H1 (cell line): ENCODE results near the gene CENATAC. TPM values are rescaled to one million over a fixed set of nuclear protein-coding genes. Genes with fewer than 3 reads are reported as not detected.
A peak's percentile ranks its signal among the peaks of the same experiment; 100 is the strongest.

ENCODE experiments used
- CTCF ChIA-PET: fragments of 300-600 bp; sonication (Branson Sonifier 250); formaldehyde crosslinking; loops from one replicate; lab custom pipeline; 2021; ENCODE audit not compliant: partially characterized antibody; lab: Charles Lee
- POLR2A ChIA-PET: fragments of 300-600 bp; sonication (Branson Sonifier 250); formaldehyde crosslinking; loops from one replicate; lab custom pipeline; 2021; ENCODE audit warnings: inconsistent platforms; ENCODE audit not compliant: partially characterized antibody; lab: Charles Lee
- DNase-seq, 2 experiments: peaks; one replicate each; pipeline versions ENCODE4 v3.0.0 to v3.0.0-alpha.2; 2010 to 2022; ENCODE audit warnings: low spot score in 2 of 2, low read depth in 1 of 2, mixed read lengths in 1 of 2
- FAIRE-seq: peaks from 2 replicates; lab custom pipeline; 2011; peaks lifted over from hg19 to GRCh38; lab: Jason Lieb, UNC
- H2AFZ ChIP-seq: 2 replicates; pipeline ENCODE4 v1.8.1; 2012; ENCODE audit warnings: low read length, inconsistent platforms
- H2AK5ac ChIP-seq: 2 replicates; pipeline ENCODE4 v1.6.1; 2013; ENCODE audit warnings: low read depth, low read length
- H2BK120ac ChIP-seq: replicated peaks from 2 replicates; pipeline ENCODE3; 2013; ENCODE audit warnings: low read depth, low read length, inconsistent platforms
- H2BK12ac ChIP-seq: 2 replicates; pipeline ENCODE4 v1.6.1; 2013; ENCODE audit warnings: low read depth, low read length
- H2BK15ac ChIP-seq: 2 replicates; pipeline ENCODE4 v1.6.1; 2013; ENCODE audit warnings: low read length
- H2BK20ac ChIP-seq: 2 replicates; pipeline ENCODE4 v1.6.1; 2013; ENCODE audit warnings: low read length
- H2BK5ac ChIP-seq: 2 replicates; pipeline ENCODE4 v1.6.1; 2013; ENCODE audit warnings: low read depth, low read length
- H3K14ac ChIP-seq: 2 replicates; pipeline ENCODE4 v1.6.1; 2013; ENCODE audit warnings: inconsistent platforms; ENCODE audit not compliant: insufficient read length
- H3K18ac ChIP-seq: 2 replicates; pipeline ENCODE4 v1.6.1; 2013; ENCODE audit warnings: low read length; ENCODE audit errors: extremely low read depth
- H3K23ac ChIP-seq: 2 replicates; pipeline ENCODE4 v1.6.1; 2013; ENCODE audit warnings: inconsistent platforms; ENCODE audit not compliant: insufficient read length
- H3K23me2 ChIP-seq: 2 replicates; pipeline ENCODE4 v1.6.1; 2013; ENCODE audit warnings: low read depth, low read length
- H3K27ac ChIP-seq: 2 replicates; pipeline ENCODE4 v1.6.1; 2011; ENCODE audit warnings: low read depth, low read length, inconsistent platforms
- H3K27me3 ChIP-seq, 4 experiments: replicated peaks in 1 of 4; 1 replicate in 1 of 4; 2 replicates in 3 of 4; pipeline versions ENCODE4 v1.6.1 to v1.8.1; 2011 to 2013; ENCODE audit warnings: low read length in 3 of 4, mild to moderate bottlenecking in 3 of 4, inconsistent platforms in 2 of 4, mixed read lengths in 2 of 4, moderate library complexity in 1 of 4; ENCODE audit not compliant: control insufficient read depth in 3 of 4, insufficient read depth in 3 of 4; ENCODE audit errors: extremely low read depth in 1 of 4
- H3K36me3 ChIP-seq, 4 experiments: 2 replicates each; pipeline versions ENCODE4 v1.6.1 to v1.8.1; 2011 to 2013; ENCODE audit warnings: mild to moderate bottlenecking in 4 of 4, low read length in 3 of 4, moderate library complexity in 2 of 4, control low read depth in 1 of 4, inconsistent platforms in 1 of 4; ENCODE audit not compliant: insufficient read depth in 4 of 4, control insufficient read depth in 2 of 4
- H3K4ac ChIP-seq: replicated peaks from 2 replicates; pipeline ENCODE3; 2013; ENCODE audit warnings: low read length, low read depth, mixed read lengths, inconsistent platforms; ENCODE audit not compliant: insufficient read length
- H3K4me1 ChIP-seq, 4 experiments: replicated peaks in 1 of 4; 1 replicate in 1 of 4; 2 replicates in 3 of 4; pipeline versions ENCODE4 v1.6.1 to v1.8.1; 2011 to 2013; ENCODE audit warnings: low read length in 3 of 4, inconsistent platforms in 2 of 4, mixed read lengths in 1 of 4; ENCODE audit not compliant: insufficient read depth in 4 of 4, control insufficient read depth in 3 of 4
- H3K4me2 ChIP-seq, 2 experiments: 2 replicates each; pipeline versions ENCODE4 v1.6.1 to v1.8.1; 2011 to 2013; ENCODE audit warnings: low read depth in 2 of 2, low read length in 2 of 2, control low read depth in 1 of 2, inconsistent platforms in 1 of 2, mild to moderate bottlenecking in 1 of 2; ENCODE audit not compliant: insufficient read depth in 1 of 2
- H3K4me3 ChIP-seq, 4 experiments: fragments of 200-600, 300-600 bp in 1 of 4; sonication (generic), shearing (Covaris generic), sonication (Bioruptor Twin) in 1 of 4; 2 replicates each; pipeline versions ENCODE4 v1.5.1 to v1.8.1; 2011 to 2016; ENCODE audit warnings: low read length in 4 of 4, low read depth in 3 of 4, control low read depth in 2 of 4, inconsistent platforms in 2 of 4, mild to moderate bottlenecking in 2 of 4, mixed read lengths in 1 of 4, moderate library complexity in 1 of 4; ENCODE audit not compliant: insufficient read depth in 2 of 4; ENCODE audit errors: extremely low read depth in 1 of 4
- H3K56ac ChIP-seq: replicated peaks from 2 replicates; pipeline ENCODE3; 2013; ENCODE audit warnings: low read depth, mild to moderate bottlenecking, mixed read lengths, low read length, inconsistent platforms; ENCODE audit not compliant: insufficient read length
- H3K79me1 ChIP-seq: 2 replicates; pipeline ENCODE4 v1.6.1; 2013; ENCODE audit warnings: low read depth, low read length, control low read depth
- H3K79me2 ChIP-seq, 2 experiments: 2 replicates each; pipeline versions ENCODE4 v1.6.1 to v1.8.1; 2012 to 2013; ENCODE audit warnings: low read length in 2 of 2, mild to moderate bottlenecking in 2 of 2, inconsistent platforms in 1 of 2; ENCODE audit not compliant: insufficient read depth in 2 of 2, control insufficient read depth in 1 of 2
- H3K9ac ChIP-seq, 4 experiments: replicated peaks in 1 of 4; 1 replicate in 1 of 4; 2 replicates in 3 of 4; pipeline versions ENCODE4 v1.6.1 to v1.8.1; 2011 to 2013; ENCODE audit warnings: low read depth in 3 of 4, low read length in 3 of 4, control low read depth in 2 of 4, mild to moderate bottlenecking in 2 of 4, moderate library complexity in 2 of 4, inconsistent platforms in 1 of 4; ENCODE audit errors: extremely low read depth in 1 of 4
- H3K9me3 ChIP-seq, 2 experiments: 2 replicates each; pipeline versions ENCODE4 v1.6.1 to v1.8.1; 2012 to 2013; ENCODE audit warnings: mild to moderate bottlenecking in 2 of 2, moderate library complexity in 2 of 2, control low read depth in 1 of 2, inconsistent platforms in 1 of 2, low read depth in 1 of 2, low read length in 1 of 2, mixed read lengths in 1 of 2; ENCODE audit not compliant: insufficient read depth in 2 of 2
- H4K20me1 ChIP-seq, 2 experiments: replicated peaks in 1 of 2; 2 replicates each; pipeline versions ENCODE3 to v1.8.1; 2011 to 2013; ENCODE audit warnings: inconsistent platforms in 2 of 2, low read length in 2 of 2, mild to moderate bottlenecking in 1 of 2; ENCODE audit not compliant: insufficient read depth in 2 of 2, control insufficient read depth in 1 of 2
- H4K5ac ChIP-seq: 2 replicates; pipeline ENCODE4 v1.6.1; 2013; ENCODE audit warnings: low read length, low read depth, mixed read lengths, inconsistent platforms; ENCODE audit not compliant: insufficient read length
- H4K8ac ChIP-seq: 2 replicates; pipeline ENCODE4 v1.8.0; 2013; ENCODE audit warnings: mild to moderate bottlenecking, moderate library complexity, low read length, inconsistent platforms; ENCODE audit not compliant: insufficient read depth; ENCODE audit errors: extremely low read depth
- H4K91ac ChIP-seq: replicated peaks from 2 replicates; pipeline ENCODE3; 2013; ENCODE audit warnings: low read length, mixed read lengths, inconsistent platforms; ENCODE audit not compliant: insufficient read length
- ASH2L ChIP-seq: fragments of 200-600, 300-600 bp; sonication (generic); IDR thresholded peaks from one replicate; pipeline ENCODE4 v1.7.1; 2017; ENCODE audit warnings: low read length
- BCL11A ChIP-seq, 2 experiments: IDR thresholded peaks; one replicate each; pipeline ENCODE4 v1.6.1; 2011; ENCODE audit warnings: low read depth in 2 of 2, low read length in 2 of 2, mild to moderate bottlenecking in 2 of 2
- GABPA ChIP-seq: IDR thresholded peaks from 2 replicates; pipeline ENCODE4 v1.6.1; 2011; ENCODE audit warnings: mild to moderate bottlenecking, low read length, moderate library complexity, borderline replicate concordance; ENCODE audit not compliant: insufficient read depth
- GTF2F1 ChIP-seq: IDR thresholded peaks from 2 replicates; pipeline ENCODE4 v1.6.1; 2012; ENCODE audit warnings: low read depth, low read length, improper control_type of control experiment, borderline replicate concordance
- KDM1A ChIP-seq: fragments of 200-600, 300-600 bp; sonication (generic); IDR thresholded peaks from 2 replicates; pipeline ENCODE4 v1.7.1; 2016; ENCODE audit warnings: mild to moderate bottlenecking, low read length, borderline replicate concordance
- NANOG ChIP-seq: IDR thresholded peaks from 2 replicates; pipeline ENCODE4 v1.6.1; 2011; ENCODE audit warnings: low read length, low read depth, mild to moderate bottlenecking, inconsistent platforms; ENCODE audit not compliant: insufficient read depth, poor library complexity, severe bottlenecking
- RAD21 ChIP-seq, 2 experiments: IDR thresholded peaks in 1 of 2; conservative IDR thresholded peaks in 1 of 2; 2 replicates each; pipeline ENCODE4 v1.6.1; 2011; ENCODE audit warnings: low read depth in 2 of 2, low read length in 2 of 2, improper control_type of control experiment in 1 of 2, inconsistent platforms in 1 of 2, mild to moderate bottlenecking in 1 of 2, moderate library complexity in 1 of 2
- RFX5 ChIP-seq: IDR thresholded peaks from 2 replicates; pipeline ENCODE4 v1.6.1; 2011; ENCODE audit warnings: low read depth, low read length, improper control_type of control experiment, borderline replicate concordance
- RNF2 ChIP-seq: fragments of 200-900, 300-1000 bp; sonication (generic); IDR thresholded peaks from 2 replicates; pipeline ENCODE4 v1.7.1; 2016; ENCODE audit warnings: borderline replicate concordance, low read depth, mild to moderate bottlenecking, antibody characterized with exemption, low read length; ENCODE audit not compliant: poor library complexity, severe bottlenecking; ENCODE audit errors: missing control alignments
- SAP30 ChIP-seq: fragments of 300-600 bp; sonication (generic); IDR thresholded peaks from 2 replicates; pipeline ENCODE4 v1.7.1; 2012; ENCODE audit warnings: low read length, moderate library complexity, mild to moderate bottlenecking, inconsistent platforms; ENCODE audit not compliant: insufficient read depth, insufficient replicate concordance
- SP4 ChIP-seq: IDR thresholded peaks from 2 replicates; pipeline ENCODE4 v1.6.1; 2012; ENCODE audit warnings: low read length, inconsistent platforms
- WGBS, 2 experiments: shearing (Covaris generic) in 1 of 2; methylation state at CpG; one replicate each; pipeline versions ENCODE4 v1.1.6 to v1.1.7; 2013 to 2015; ENCODE audit warnings: low lambda C conversion rate in 2 of 2, mixed read lengths in 2 of 2, inconsistent platforms in 1 of 2, low coverage in 1 of 2, missing lambda C conversion rate in 1 of 2; ENCODE audit not compliant: insufficient replicate concordance in 2 of 2, insufficient coverage in 1 of 2, insufficient read length in 1 of 2; ENCODE audit errors: extremely low coverage in 1 of 2, missing lambda C conversion rate in 1 of 2; 5-methylcytosine and 5-hydroxymethylcytosine counted together
- polyA plus RNA-seq, 7 experiments: library from polyadenylated mRNA; depleted of rRNA in 3 of 7; stranded (reverse) in 5 of 7; unstranded in 2 of 7; fragments of >200 nt in 5 of 7; fragments of 200-250 nt in 2 of 7; gene quantifications; 1 replicate in 5 of 7; 2 replicates in 1 of 7; 4 replicates in 1 of 7; pipeline versions ENCODE4 v1.2.1 to v1.2.3, GENCODE V29; 2011 to 2013; ENCODE audit warnings: missing spikeins in 2 of 7, mixed read lengths in 2 of 7
- total RNA-seq: library from RNA; stranded (reverse); fragmentation: NEBNext Ultra II Directional; extraction: Animal tissue kit (Norgen Biotek cat#: 25700); gene quantifications from 2 replicates; pipeline ENCODE4 v1.2.1, GENCODE V29; 2021

The CENATAC gene
- total and polyA plus RNA-seq, 2 of the 8 experiments (the other 6 are each of a cell fraction or from before 2014, with no cell fraction given): 22.7 to 36.4 TPM

- peaks cover 8 to 21% of the 10 kb centered on the region in 2 experiments; a peak in 3 of 4 replicates for H3K79me2 ChIP-seq
- peak overlapping the region; percentile 95; the same call in 1 of the 2 replicates for H4K8ac ChIP-seq
- H3K56ac ChIP-seq: peak overlapping the region; percentile 92
- H3K4me1 ChIP-seq: peaks cover 0 to 8% (median 3%) of the 10 kb centered on the region in 4 experiments; a peak in 5 of 7 replicates
- no peak overlapping the region for H2BK20ac ChIP-seq
- H3K27me3 ChIP-seq: no peaks in the 10 kb centered on the region
- no peak overlapping the region for H3K23ac ChIP-seq
- peak in 1 of 2 experiments; percentile 84 for DNase-seq
- peaks cover 4% of the 10 kb centered on the region for H3K23me2 ChIP-seq
- 4% methylated on average over 23 of the region's 48 CpGs; no CpG with 5 or more reads in 1 of the 2 experiments for whole genome bisulfite sequencing, 2 experiments
- no peak for FAIRE-seq
- no peak overlapping the region for H2BK12ac ChIP-seq
- peak overlapping the region; percentile 82 for H3K27ac ChIP-seq
- H3K4me3 ChIP-seq: peak overlapping the region; percentile 76 to 98 (median 89)
- H2BK5ac ChIP-seq: peak overlapping the region; percentile 96
- H3K9me3 ChIP-seq: no peaks in the 10 kb centered on the region; a peak in 1 of 4 replicates
- H3K14ac ChIP-seq: no peak overlapping the region
- peak overlapping the region; percentile 99 for H3K18ac ChIP-seq
- peak overlapping the region; percentile 79 to 82 for H3K4me2 ChIP-seq
- peak overlapping the region; percentile 63 for H4K5ac ChIP-seq
- H2AFZ ChIP-seq: no peak overlapping the region; the same call in 1 of the 2 replicates
- no peak overlapping the region for H2BK15ac ChIP-seq
- no peak overlapping the region for H4K91ac ChIP-seq
- ChIA-PET CTCF (interaction anchor here (0.7 to 2.0 kb wide), 16 partner anchors 9 to 282 kb away, joined by 3 to 9 read pairs (median 3); partner anchors contain the start of genes HMBS, SLC37A4 and VPS11), POLR2A (interaction anchor here (0.6 to 5.1 kb wide), 21 partner anchors 8 to 268 kb away, joined by 3 to 56 read pairs (median 6); partner anchors contain the start of genes C2CD2L, HMBS, RPS25 and SLC37A4)
- H3K9ac ChIP-seq: peak overlapping the region; percentile 84 to 97 (median 90)
- H4K20me1 ChIP-seq: peaks cover 3 to 23% of the 10 kb centered on the region in 2 experiments
- H2BK120ac ChIP-seq: no peak overlapping the region
- peaks cover 31 to 41% (median 38%) of the 10 kb centered on the region in 4 experiments for H3K36me3 ChIP-seq
- H3K79me1 ChIP-seq: peaks cover 14% of the 10 kb centered on the region
- H2AK5ac ChIP-seq: no peak overlapping the region
- no peak overlapping the region for H3K4ac ChIP-seq
- TF ChIP-seq RAD21 (IDR thresholded peaks at IDR 0.05 in 1 of 2, conservative IDR thresholded peaks at IDR 0.05 in 1 of 2; ENCODE audit: low read depth in 2 of 2, low read length in 2 of 2): no peak
- TF ChIP-seq BCL11A (IDR thresholded peaks at IDR 0.05; ENCODE audit: low read depth in 2 of 2, low read length in 2 of 2): no peak
- TF ChIP-seq NANOG: no peak
- TF ChIP-seq GTF2F1: no peak
- TF ChIP-seq RFX5: no peak
- no peak for TF ChIP-seq SP4
- TF ChIP-seq GABPA: no peak
- TF ChIP-seq KDM1A: peak; percentile 43; the same call in 1 of the 2 replicates
- peak; percentile 63 for TF ChIP-seq SAP30
- TF ChIP-seq ASH2L: peak; percentile 96
- TF ChIP-seq RNF2: no peak
Observed at GRCh38 chr11:119056421-119056999, 58.6 kb downstream of the CENATAC start.
